ENCODE results near the gene HOXC10.

HOXC10 gene

DNA sequence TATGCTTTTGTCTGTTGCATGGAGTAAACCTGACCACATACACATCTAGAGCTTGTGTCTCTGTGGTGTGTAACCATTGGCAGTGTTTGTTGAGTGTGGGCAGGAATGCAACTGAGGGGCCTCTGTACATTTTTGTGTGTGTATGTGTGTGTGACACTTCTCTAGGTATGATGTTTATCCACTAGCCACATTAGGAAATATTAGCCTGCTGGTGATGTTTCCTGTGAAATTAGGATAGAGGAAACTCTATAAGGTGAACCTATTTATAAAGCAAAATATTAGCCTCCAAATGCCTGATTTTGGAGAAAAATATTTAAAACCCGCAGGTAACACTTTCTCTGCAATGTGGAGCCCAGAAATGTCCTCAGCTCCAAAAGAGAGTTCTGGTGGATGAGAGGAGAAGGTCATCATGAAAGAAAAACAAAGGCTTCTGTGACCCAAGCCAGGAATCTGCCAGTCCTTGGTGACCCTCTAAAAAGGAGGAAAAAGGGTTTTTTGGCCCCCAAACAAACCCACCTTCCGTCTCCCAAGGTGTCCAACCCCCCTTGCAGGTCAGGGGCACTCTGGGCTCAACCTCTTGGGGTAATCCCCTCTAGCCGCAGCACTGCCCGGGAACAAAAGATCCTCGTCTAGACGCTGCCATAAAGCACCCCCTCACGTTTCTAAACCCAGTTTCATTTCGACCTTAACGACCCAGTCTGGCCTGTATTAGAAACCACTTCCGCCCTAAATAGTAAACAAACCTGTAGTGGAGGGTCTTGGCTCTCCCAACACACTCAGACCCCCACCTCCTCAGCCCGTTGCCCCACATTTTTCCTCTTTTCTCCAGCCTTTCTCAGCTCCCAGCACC is 7.1 kb upstream of the HOXC10 start:
- no peak for DNase-seq (ENCODE audit: low read depth)

DNA sequence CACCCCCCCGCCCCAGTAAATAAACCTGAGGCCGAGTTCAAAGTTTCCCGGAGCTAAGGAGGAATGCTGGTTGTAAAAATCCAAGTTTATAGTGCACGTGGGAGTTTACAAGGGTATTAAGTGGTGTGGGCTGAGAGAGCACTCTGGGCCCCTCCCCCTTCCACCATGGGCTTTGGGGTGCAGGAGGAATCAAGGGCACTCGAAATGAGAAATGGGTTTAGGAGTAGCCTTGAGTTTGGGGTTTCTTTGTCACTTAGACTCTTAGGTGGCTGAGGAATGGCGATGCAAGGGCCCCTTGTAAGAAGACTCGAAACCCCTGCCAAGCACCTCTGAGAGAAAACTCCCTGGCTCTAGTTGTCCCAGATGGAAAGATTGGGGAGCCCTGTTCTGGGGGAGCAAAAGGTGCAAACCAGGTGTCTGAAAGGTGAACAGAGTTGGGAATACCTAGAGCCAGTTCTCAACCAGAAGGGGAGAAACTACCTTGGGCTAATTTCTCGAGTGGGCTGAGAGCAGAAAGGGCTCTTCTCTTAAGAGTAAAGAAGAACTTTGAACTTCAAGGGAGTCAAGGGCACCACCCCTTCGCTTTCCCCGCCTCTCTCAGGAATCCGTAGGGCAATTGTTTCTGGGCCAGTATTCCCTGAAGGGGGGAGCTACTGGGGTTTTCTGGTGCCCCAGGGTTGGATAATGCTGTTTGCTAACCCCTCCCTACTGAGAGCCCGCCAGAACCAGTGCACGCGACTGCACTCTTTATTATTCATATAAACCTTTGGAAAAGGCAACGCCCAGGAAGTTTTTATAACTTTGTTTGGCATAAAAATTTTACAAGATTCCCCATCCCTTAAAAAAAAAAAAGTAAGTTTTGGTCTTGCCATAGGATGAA is 6.2 kb upstream of the HOXC10 start:
- DNase-seq (ENCODE audit: low read depth): no peak

DNA sequence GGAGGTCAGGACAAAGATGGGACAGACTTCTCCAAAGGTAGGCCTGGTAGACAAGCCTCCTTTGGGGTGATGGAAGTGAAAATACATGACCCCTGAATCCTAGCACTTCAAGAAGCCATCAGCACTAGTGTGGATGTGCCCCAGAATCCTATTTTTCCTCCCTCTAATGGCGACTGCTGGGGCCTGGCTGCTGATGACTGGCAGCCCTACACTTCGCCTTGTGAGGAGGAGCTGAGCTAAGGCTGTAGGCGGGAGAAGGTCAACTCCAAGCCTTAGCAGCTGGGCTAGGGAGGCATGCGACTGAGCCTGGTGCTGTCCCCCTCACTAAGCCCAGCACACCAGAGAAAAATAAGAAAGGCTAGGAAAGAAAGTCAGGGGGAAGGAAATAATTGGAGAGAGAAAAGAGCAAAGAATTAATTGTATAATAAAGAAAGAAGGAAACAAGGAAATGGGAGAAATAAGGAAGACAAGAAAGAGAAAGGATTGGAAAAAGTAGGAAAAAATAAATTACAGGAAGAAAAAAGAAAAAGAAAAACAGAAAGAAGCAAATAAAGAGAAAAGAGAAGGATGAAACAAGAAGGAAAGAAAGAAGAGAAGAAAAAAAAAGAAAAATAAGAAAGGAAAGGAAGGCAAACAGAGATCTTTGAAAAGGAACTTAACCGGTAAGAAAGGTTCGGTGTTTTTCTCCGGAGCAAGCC is 4.7 kb upstream of the HOXC10 start:
- DNase-seq (ENCODE audit: low read depth): no peak

DNA sequence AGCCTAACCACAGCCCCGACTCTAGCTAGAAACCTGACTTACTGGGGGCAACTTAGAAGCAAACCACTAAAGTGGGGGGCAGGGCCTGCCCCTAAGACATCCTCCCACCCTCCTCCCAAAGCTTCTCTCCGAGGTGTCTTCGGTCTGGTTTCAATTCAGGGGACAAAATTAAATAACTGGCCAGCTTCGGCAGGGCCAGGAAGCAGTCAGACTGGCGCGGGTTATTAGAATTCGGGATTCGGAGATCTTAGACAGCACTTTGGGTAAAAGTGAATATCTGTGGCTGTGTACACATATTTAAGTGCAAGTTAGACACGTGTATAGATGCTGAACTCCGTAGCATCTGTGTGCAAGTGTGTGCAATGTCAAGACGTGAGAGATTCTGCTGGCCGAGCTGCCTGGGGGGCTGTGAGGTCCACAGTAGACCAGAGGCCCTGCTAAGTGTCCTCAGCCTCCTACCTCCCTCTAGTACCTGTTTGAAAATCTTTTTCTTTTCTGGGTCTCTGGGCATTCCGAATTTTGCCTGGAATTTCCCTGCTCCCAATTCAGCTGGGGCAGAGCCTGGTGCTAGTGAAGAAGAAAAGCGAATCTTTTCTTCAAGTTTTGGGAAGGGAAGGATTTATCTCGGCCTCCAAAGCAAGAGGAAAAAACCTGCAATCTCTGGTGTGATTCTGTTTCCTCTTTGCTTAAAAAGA is 4.0 kb upstream of the HOXC10 start:
- DNase-seq (ENCODE audit: low read depth): no peak

DNA sequence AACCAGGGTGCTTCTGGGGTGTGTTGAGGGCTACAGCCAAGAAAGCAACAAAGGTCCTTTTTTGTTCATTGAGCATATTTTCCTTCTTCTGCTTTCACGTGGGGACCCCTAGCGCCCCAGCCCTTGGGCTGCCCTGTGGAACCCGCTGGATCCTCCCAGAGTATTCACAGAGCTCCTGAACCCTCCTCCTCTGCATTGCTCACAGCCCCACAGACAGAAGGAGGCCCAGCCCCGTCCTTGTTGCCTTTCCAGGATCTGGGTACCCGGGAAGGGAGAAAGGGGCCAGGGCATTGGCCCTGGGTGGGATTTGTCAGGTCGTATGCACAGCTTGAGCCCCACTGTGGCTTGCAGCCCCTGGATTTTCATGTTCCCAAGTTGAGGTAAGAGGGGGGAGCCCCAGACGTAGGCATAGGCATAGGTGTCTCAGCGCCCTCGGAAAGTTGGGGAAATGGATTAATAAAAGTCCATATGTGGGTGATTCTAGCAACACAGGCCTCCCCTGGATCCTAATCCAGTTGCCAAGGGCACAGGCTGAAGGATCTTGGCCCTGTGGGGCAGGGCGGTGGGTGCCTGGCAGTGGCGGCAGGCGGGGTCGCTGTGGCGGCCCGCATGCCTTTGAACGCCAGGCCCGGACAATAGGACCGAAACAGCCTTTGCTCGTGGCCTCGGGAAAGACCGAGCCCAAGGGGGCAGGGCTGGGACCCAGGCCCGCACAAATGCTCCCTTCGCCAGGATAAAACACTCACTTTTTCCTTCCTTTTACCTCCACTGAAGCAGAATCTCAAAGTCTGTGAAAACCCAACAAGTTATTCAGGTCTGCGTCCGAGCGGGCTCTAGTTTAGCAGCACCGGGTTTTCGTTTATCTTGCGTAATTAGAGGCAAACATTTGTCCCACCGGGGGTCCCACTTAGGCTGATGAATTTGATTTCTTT is 3.0 kb upstream of the HOXC10 start:
- no peak for DNase-seq (ENCODE audit: low read depth)

DNA sequence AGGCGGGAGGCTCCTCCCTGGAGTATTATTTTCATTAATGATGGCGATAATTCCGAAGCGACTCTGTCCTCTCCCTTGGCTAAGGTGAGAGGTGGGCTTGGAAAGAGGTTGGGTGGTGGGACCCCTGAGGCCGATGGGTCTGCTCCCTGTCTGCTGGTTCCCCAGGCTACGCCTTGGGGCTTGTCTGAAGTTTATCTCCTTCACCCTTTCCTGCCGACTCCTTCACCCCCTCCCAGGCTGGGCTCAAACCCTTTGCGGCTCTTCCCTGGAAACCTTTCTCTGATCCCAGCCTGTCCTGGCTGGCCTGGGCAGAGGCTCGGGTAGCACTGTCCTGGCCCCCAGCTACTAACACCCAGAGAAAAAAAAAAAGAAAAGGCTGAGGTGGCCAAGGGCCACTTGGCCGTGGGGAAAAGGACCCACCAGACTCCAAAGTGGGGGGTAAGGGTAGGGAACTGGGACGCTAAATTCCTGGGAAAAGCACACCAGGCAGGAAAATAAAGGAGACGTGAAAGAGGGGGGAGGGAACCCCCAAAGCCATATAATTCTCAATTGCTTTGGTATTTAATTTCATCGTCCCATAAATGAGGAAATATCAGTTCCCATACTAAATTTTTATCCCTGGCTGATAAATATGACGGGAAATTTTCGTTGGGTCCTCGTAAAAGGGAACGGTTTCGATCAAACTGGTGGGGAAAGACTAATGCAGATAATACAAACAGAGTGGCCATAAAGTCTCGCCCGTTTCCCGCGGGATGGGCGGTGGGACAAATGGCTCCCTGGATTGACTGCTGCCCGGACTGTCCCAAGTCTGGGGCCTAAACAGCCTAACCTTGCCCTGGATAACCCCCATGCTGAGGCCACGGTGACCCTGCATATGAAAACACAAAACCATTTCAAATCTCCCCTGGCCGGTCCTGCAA is 2.0 kb upstream of the HOXC10 start:
- no peak for DNase-seq (ENCODE audit: low read depth)

DNA sequence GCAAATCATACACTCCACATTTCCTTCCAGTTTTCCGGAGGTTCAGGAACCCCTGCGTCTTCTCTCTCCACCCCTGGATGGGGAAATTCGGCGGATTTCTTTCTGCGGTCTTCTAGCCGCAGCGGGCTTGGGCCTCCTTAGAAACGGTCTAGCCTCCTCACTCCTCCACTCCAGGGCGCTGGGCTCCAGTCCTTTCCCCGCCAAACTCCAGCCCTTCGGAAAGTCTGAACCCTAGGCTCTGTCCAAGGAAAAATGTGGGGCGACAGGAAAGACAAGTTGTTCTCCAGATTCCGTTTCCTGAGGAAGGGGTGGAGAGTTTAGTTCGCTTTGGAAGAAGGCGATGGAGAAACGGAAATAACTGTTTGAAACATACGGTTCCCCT is 1.4 kb upstream of the HOXC10 start:
- DNase-seq (ENCODE audit: low read depth): no peak

DNA sequence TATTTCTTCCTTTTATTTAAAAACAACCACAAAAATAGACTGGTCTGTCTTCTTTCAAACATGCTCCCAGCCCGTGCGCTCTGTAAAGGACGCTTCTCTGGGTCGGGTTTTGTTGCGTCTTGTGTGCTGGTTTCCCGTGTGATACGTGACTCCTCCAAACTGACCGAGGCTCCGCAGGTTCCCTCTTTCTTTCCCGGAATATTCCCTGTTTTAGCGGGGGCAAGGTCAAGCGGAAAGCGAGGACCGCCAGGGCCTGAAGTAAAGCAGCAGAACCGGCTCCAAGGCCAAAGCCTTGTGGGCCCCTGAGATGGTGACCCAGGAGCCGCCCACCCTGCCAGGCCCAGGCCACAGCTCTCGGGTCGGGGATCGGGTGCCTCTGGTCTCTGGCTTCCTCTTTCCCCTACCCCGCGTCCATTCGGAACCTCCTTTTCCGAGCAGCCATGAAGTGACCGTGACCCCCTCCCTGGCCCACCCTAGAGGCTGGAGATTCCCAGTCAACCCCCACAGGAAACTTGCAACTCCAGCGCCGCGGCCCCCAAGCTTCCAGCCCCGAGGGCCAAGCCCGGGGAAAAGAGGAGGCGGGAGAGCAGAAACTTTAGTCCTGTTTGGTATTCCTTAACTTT is 885 bp upstream of the HOXC10 start:
- DNase-seq (ENCODE audit: low read depth): no peak

DNA sequence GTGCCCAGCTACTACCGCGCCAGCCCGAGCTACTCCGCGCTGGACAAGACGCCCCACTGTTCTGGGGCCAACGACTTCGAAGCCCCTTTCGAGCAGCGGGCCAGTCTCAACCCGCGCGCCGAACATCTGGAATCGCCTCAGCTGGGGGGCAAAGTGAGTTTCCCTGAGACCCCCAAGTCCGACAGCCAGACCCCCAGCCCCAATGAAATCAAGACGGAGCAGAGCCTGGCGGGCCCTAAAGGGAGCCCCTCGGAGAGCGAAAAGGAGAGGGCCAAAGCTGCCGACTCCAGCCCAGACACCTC is 697 bp downstream of the HOXC10 start:
- no peak for DNase-seq (ENCODE audit: low read depth)

DNA sequence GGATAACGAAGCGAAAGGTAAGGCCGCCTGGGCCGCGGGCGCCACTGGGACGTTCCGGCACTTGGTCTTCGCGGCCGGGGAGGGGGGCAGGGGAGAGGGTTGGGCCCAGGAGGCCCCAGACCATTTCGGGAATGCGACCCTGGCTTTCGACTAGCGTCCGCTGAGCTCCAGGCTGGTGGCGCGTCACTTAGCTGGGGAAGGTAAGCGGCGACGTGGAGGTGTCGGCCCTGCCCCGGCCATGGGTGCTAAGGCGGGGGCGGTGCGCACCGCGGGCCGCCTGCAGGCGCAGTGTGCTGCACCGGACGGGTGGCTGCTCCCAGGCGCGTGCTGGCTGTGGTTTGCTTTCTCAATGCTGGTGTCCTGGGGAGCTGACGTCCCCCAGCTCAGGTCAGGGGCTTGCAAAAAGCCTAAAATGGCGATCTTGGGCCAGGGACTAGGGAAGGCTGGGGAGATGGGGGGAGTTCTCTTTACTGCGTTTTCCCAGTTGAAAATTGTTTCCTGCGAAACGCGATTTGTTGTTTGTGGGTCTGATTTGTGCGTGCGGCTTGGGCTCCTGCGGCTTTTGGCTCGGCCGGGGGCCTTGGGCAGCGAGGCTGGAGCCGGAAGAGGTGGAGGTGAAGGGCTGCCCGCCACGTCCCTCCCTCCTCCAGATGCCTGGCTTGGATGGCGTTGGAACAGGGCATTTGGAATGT is 1.2 kb downstream of the HOXC10 start:
- no peak for DNase-seq (ENCODE audit: low read depth)

DNA sequence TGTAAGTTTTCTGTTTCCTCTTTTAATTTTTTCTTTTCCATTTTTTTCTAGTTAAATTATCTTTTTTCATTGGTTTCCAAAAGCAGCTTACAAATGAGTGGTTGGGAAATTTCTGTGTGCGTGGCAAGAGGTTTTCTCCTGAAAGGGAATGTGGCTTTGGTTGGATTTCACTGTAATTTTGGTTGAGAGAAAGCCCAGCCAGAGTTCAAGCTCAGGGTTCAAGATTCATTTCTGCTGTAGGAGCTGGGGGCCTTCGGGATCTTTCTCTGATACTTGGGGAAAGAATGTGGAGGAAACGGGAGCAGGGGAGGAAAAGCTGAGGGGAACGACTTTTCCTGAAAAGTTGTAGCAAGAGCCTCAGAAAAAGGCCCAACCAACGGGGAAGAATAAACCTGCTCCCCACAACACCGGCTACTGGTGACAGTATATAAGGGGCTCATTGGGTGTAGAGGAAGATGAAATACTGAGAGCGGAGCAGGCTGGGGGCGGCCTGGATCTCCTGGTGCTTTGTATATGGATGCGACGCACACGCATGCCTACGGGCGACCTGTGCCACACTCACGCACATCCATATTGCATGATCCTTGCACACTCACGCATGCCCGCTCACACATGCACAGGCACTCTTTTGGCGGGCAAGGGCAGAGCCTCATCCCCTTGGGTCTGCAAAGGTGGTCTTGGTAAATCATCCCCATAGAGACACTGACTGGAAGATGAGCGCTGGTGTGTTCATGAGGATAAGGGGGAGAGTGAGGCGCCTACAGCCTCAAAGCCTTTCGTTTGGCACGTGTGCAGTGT is 1.9 kb downstream of the HOXC10 start:
- DNase-seq (ENCODE audit: low read depth): no peak

DNA sequence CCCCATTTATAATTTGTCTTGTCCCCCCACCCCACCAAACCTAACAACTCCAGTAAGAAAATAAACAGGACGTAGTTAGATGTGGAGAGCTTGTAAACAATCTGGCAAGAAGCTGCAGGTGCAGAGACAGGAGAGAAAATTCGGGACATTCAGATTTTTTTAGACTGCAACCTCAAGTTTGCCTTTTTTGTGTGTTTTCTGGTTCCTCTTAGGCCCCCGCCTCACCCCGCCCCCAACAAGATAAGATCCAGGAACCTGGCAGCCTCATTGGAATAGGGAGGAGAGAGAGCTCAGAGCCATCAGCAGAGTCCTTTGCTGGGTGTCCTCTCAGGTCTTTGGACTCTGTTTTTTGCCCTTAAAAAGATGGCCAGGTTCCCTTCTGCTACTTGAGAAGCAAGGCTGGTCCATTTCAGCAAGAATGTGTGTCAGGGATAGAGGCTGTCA is 2.9 kb downstream of the HOXC10 start:
- no peak for DNase-seq (ENCODE audit: low read depth)

DNA sequence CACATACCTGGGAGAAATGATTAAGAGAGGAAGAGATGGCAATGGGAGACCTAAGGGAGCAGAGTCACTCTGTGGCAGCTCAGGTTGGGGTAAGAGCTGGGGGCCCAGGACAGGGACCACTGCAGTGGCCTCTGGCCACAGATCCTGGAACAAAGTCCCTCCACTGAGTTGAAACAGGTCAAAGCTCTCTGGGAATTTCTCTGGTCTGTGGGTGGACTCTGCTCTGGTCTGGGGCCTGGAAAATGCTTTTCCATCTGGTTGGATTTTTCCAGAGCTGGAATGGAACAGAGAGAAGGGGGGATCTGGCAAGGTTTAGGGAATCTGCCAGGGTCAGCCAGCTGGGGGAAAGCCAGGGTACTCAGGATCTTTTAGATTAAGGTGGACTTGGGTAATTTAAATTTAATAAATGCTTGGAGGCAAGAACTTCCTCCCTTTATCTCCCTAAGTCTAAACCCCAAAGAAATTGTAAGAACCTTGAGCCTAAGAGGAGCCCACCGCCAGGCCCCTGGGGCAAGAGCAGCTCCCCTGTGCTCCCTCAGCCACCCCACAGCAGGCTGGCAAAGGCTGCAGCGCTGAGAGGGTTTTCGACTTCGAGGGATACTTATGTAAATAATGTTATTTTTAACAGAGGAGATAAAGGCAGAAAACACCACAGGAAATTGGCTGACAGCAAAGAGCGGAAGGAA is 3.7 kb downstream of the HOXC10 start:
- no peak for DNase-seq (ENCODE audit: low read depth)

DNA sequence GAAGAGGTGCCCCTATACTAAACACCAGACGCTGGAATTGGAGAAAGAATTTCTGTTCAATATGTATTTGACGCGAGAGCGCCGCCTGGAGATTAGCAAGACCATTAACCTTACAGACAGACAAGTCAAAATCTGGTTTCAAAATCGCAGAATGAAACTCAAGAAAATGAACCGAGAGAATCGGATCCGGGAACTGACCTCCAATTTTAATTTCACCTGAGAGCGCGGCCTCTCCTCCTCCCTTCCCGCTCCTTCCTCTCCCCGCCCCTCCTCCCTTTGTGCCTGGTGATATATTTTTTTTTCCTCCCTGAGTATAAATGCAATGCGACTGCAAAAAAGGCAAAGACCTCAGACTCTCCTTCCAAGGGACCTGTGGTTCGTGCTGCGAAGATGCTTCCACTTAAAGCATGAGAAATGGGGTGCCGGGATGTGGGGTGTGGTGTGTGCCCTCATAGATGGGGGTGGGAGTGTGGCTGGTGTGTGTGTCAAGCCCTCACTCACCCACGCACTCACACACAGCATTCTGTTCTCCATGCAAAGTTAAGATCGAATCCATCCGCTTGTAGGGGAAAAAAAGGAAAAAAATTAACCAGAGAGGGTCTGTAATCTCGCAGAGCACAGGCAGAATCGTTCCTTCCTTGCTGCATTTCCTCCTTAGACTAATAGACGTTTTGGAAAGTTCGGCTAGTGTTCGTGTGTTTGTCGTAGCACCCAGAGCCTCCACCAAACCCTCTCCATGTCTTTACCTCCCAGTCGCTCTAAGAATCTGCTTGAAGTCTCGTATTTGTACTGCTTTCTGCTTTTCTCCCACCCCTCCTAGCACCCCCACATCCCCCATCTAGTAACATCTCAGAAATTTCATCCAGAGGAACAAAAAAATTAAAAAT is 4.5 kb downstream of the HOXC10 start:
- DNase-seq (ENCODE audit: low read depth): peak; percentile 42

DNA sequence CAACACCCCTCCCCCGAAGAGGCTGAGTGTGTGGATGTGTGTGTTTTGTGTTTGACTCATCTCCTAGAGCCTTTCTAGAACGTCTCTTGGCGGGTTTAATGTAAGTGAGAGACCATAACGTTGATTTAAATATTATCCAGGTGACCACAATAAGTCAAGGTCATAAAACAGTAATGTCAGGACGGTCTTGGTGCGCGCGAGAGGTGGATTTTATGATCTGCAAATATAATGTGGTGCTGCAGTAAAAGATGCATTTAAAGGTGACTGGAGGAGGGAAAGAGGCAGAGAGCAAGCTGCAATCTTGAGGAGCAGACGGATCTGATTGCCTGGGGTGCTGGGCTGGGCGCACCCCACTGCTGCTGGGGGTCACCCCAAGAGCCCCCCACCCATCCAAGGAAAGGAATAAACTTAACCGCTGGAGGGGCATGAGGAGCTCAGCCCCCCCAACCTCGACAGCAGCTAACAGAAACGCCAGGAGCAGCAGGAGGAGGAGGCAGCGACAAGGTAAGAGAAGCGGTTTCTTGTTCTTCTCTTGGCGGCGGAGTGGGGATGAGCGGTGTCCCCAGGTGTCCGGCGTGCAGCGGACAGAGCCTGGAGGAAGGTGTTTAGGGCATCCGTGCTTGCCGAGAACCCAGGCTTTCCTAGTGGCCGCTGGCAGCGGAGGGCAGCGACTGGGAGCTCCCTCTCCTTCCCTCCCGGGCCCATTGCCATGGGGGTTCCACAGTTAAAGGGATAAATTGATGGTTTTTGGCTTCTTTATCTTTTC is 5.5 kb downstream of the HOXC10 start:
- DNase-seq (ENCODE audit: low read depth): no peak

DNA sequence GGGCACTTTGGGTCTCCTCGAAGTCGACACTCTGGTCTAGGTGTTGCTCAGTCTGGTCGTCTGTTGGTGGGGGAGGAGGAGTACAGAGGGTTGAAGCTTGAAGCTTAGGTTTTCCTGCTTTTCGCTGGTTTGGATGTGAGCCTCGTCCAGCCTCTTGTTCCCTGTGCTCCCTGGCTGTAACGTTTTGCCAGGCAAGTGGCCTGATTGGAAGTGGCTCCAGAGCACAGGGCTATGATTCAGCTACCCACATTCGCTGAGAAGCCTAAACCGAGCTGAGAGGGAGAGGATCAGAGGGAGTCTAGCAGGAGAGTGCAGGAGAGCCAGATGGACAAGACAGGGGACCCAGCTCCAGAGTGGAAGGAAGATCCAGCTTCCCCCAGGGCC is 6.1 kb downstream of the HOXC10 start:
- DNase-seq (ENCODE audit: low read depth): no peak
